ENCODE data around the gene PRR15L.

The PRR15L gene

GRCh38 chr17:47993964-47994363 is 36.3 kb upstream of the PRR15L start:
- no peaks in the 10 kb centered on the region for H3K4me1 ChIP-seq (ENCODE audit: insufficient read depth, poor library complexity, severe bottlenecking)
- no peak for TF ChIP-seq CTCF (IDR thresholded peaks at IDR 0.05; ENCODE audit: poor library complexity, severe bottlenecking)
- DNase-seq (ENCODE audit: low spot score) (no peak), ATAC-seq (ENCODE audit: low read depth) (no peak)
- no peak overlapping the region for H3K27ac ChIP-seq (ENCODE audit: poor library complexity, severe bottlenecking)
- no peaks in the 10 kb centered on the region for H3K27me3 ChIP-seq (ENCODE audit: insufficient read depth, poor library complexity, severe bottlenecking)
- no peaks in the 10 kb centered on the region for H3K9me3 ChIP-seq (ENCODE audit: severe bottlenecking)
- no peaks in the 10 kb centered on the region for H3K36me3 ChIP-seq (ENCODE audit: low read depth)
- H3K4me3 ChIP-seq (ENCODE audit: severe bottlenecking): no peak overlapping the region

GRCh38 chr17:47993031-47993564 is 35.4 kb upstream of the PRR15L start:
- Histone ChIP-seq H3K4me3 (ENCODE audit: severe bottlenecking) (no peak overlapping the region), H3K9me3 (ENCODE audit: severe bottlenecking) (no peaks in the 10 kb centered on the region), H3K36me3 (ENCODE audit: low read depth) (no peaks in the 10 kb centered on the region), H3K4me1 (ENCODE audit: insufficient read depth, poor library complexity, severe bottlenecking) (no peaks in the 10 kb centered on the region), H3K27me3 (ENCODE audit: insufficient read depth, poor library complexity, severe bottlenecking) (no peaks in the 10 kb centered on the region), H3K27ac (ENCODE audit: poor library complexity, severe bottlenecking) (no peak overlapping the region)
- TF ChIP-seq CTCF (IDR thresholded peaks at IDR 0.05; ENCODE audit: poor library complexity, severe bottlenecking): no peak
- DNase-seq (ENCODE audit: low spot score) (no peak), ATAC-seq (ENCODE audit: low read depth) (no peak)

- Histone ChIP-seq H3K4me3 (ENCODE audit: severe bottlenecking) (no peak overlapping the region), H3K9me3 (ENCODE audit: severe bottlenecking) (no peaks in the 10 kb centered on the region), H3K27ac (ENCODE audit: poor library complexity, severe bottlenecking) (no peak overlapping the region), H3K4me1 (ENCODE audit: insufficient read depth, poor library complexity, severe bottlenecking) (no peaks in the 10 kb centered on the region), H3K36me3 (ENCODE audit: low read depth) (no peaks in the 10 kb centered on the region), H3K27me3 (ENCODE audit: insufficient read depth, poor library complexity, severe bottlenecking) (no peaks in the 10 kb centered on the region)
- TF ChIP-seq CTCF (IDR thresholded peaks at IDR 0.05; ENCODE audit: poor library complexity, severe bottlenecking): no peak
- ATAC-seq (ENCODE audit: low read depth): no peak
- no peak for DNase-seq (ENCODE audit: low spot score)
Measured at GRCh38 chr17:47992216-47992615, 34.5 kb upstream of the PRR15L start.

GRCh38 chr17:47990962-47991731 is 33.5 kb upstream of the PRR15L start:
- DNase-seq (ENCODE audit: low spot score): no peak
- H3K27ac ChIP-seq (ENCODE audit: poor library complexity, severe bottlenecking): no peak overlapping the region
- no peaks in the 10 kb centered on the region for H3K4me1 ChIP-seq (ENCODE audit: insufficient read depth, poor library complexity, severe bottlenecking)
- ATAC-seq (ENCODE audit: low read depth): no peak
- H3K9me3 ChIP-seq (ENCODE audit: severe bottlenecking): no peaks in the 10 kb centered on the region
- no peaks in the 10 kb centered on the region for H3K27me3 ChIP-seq (ENCODE audit: insufficient read depth, poor library complexity, severe bottlenecking)
- H3K36me3 ChIP-seq (ENCODE audit: low read depth): no peaks in the 10 kb centered on the region
- H3K4me3 ChIP-seq (ENCODE audit: severe bottlenecking): no peak overlapping the region
- no peak for TF ChIP-seq CTCF (IDR thresholded peaks at IDR 0.05; ENCODE audit: poor library complexity, severe bottlenecking)

- no peak for DNase-seq (ENCODE audit: low spot score)
- H3K4me3 ChIP-seq (ENCODE audit: severe bottlenecking): no peak overlapping the region
- H3K4me1 ChIP-seq (ENCODE audit: insufficient read depth, poor library complexity, severe bottlenecking): no peaks in the 10 kb centered on the region
- H3K27me3 ChIP-seq (ENCODE audit: insufficient read depth, poor library complexity, severe bottlenecking): no peaks in the 10 kb centered on the region
- no peaks in the 10 kb centered on the region for H3K9me3 ChIP-seq (ENCODE audit: severe bottlenecking)
- no peak overlapping the region for H3K27ac ChIP-seq (ENCODE audit: poor library complexity, severe bottlenecking)
- no peak for ATAC-seq (ENCODE audit: low read depth)
- H3K36me3 ChIP-seq (ENCODE audit: low read depth): no peaks in the 10 kb centered on the region
- TF ChIP-seq CTCF (IDR thresholded peaks at IDR 0.05; ENCODE audit: poor library complexity, severe bottlenecking): no peak
Measured at GRCh38 chr17:47989700-47990099, 32.0 kb upstream of the PRR15L start.
